H1 (cell line): ENCODE measurements around the gene LLGL1. TPM values are rescaled to one million over a fixed set of nuclear protein-coding genes. Genes with fewer than 3 reads are reported as not detected.

Experiments used
- CTCF ChIA-PET: fragments of 300-600 bp; sonication (Branson Sonifier 250); formaldehyde crosslinking; loops from one replicate; lab custom pipeline; 2021; ENCODE audit not compliant: partially characterized antibody; lab: Charles Lee
- POLR2A ChIA-PET: fragments of 300-600 bp; sonication (Branson Sonifier 250); formaldehyde crosslinking; loops from one replicate; lab custom pipeline; 2021; ENCODE audit warnings: inconsistent platforms; ENCODE audit not compliant: partially characterized antibody; lab: Charles Lee
- DNase-seq, 2 experiments: peaks; one replicate each; pipeline versions ENCODE4 v3.0.0 to v3.0.0-alpha.2; 2010 to 2022; ENCODE audit warnings: low spot score in 2 of 2, low read depth in 1 of 2, mixed read lengths in 1 of 2
- FAIRE-seq: peaks from 2 replicates; lab custom pipeline; 2011; peaks lifted over from hg19 to GRCh38; lab: Jason Lieb, UNC
- H2AFZ ChIP-seq: 2 replicates; pipeline ENCODE4 v1.8.1; 2012; ENCODE audit warnings: low read length, inconsistent platforms
- H2AK5ac ChIP-seq: 2 replicates; pipeline ENCODE4 v1.6.1; 2013; ENCODE audit warnings: low read depth, low read length
- H2BK120ac ChIP-seq: replicated peaks from 2 replicates; pipeline ENCODE3; 2013; ENCODE audit warnings: low read depth, low read length, inconsistent platforms
- H2BK12ac ChIP-seq: 2 replicates; pipeline ENCODE4 v1.6.1; 2013; ENCODE audit warnings: low read depth, low read length
- H2BK15ac ChIP-seq: 2 replicates; pipeline ENCODE4 v1.6.1; 2013; ENCODE audit warnings: low read length
- H2BK20ac ChIP-seq: 2 replicates; pipeline ENCODE4 v1.6.1; 2013; ENCODE audit warnings: low read length
- H2BK5ac ChIP-seq: 2 replicates; pipeline ENCODE4 v1.6.1; 2013; ENCODE audit warnings: low read depth, low read length
- H3K14ac ChIP-seq: 2 replicates; pipeline ENCODE4 v1.6.1; 2013; ENCODE audit warnings: inconsistent platforms; ENCODE audit not compliant: insufficient read length
- H3K18ac ChIP-seq: 2 replicates; pipeline ENCODE4 v1.6.1; 2013; ENCODE audit warnings: low read length; ENCODE audit errors: extremely low read depth
- H3K23ac ChIP-seq: 2 replicates; pipeline ENCODE4 v1.6.1; 2013; ENCODE audit warnings: inconsistent platforms; ENCODE audit not compliant: insufficient read length
- H3K23me2 ChIP-seq: 2 replicates; pipeline ENCODE4 v1.6.1; 2013; ENCODE audit warnings: low read depth, low read length
- H3K27ac ChIP-seq: 2 replicates; pipeline ENCODE4 v1.6.1; 2011; ENCODE audit warnings: low read depth, low read length, inconsistent platforms
- H3K27me3 ChIP-seq, 4 experiments: replicated peaks in 1 of 4; 1 replicate in 1 of 4; 2 replicates in 3 of 4; pipeline versions ENCODE4 v1.6.1 to v1.8.1; 2011 to 2013; ENCODE audit warnings: low read length in 3 of 4, mild to moderate bottlenecking in 3 of 4, inconsistent platforms in 2 of 4, mixed read lengths in 2 of 4, moderate library complexity in 1 of 4; ENCODE audit not compliant: control insufficient read depth in 3 of 4, insufficient read depth in 3 of 4; ENCODE audit errors: extremely low read depth in 1 of 4
- H3K36me3 ChIP-seq, 4 experiments: 2 replicates each; pipeline versions ENCODE4 v1.6.1 to v1.8.1; 2011 to 2013; ENCODE audit warnings: mild to moderate bottlenecking in 4 of 4, low read length in 3 of 4, moderate library complexity in 2 of 4, control low read depth in 1 of 4, inconsistent platforms in 1 of 4; ENCODE audit not compliant: insufficient read depth in 4 of 4, control insufficient read depth in 2 of 4
- H3K4ac ChIP-seq: replicated peaks from 2 replicates; pipeline ENCODE3; 2013; ENCODE audit warnings: low read length, low read depth, mixed read lengths, inconsistent platforms; ENCODE audit not compliant: insufficient read length
- H3K4me1 ChIP-seq, 4 experiments: replicated peaks in 1 of 4; 1 replicate in 1 of 4; 2 replicates in 3 of 4; pipeline versions ENCODE4 v1.6.1 to v1.8.1; 2011 to 2013; ENCODE audit warnings: low read length in 3 of 4, inconsistent platforms in 2 of 4, mixed read lengths in 1 of 4; ENCODE audit not compliant: insufficient read depth in 4 of 4, control insufficient read depth in 3 of 4
- H3K4me2 ChIP-seq, 2 experiments: 2 replicates each; pipeline versions ENCODE4 v1.6.1 to v1.8.1; 2011 to 2013; ENCODE audit warnings: low read depth in 2 of 2, low read length in 2 of 2, control low read depth in 1 of 2, inconsistent platforms in 1 of 2, mild to moderate bottlenecking in 1 of 2; ENCODE audit not compliant: insufficient read depth in 1 of 2
- H3K4me3 ChIP-seq, 4 experiments: fragments of 200-600, 300-600 bp in 1 of 4; sonication (generic), shearing (Covaris generic), sonication (Bioruptor Twin) in 1 of 4; 2 replicates each; pipeline versions ENCODE4 v1.5.1 to v1.8.1; 2011 to 2016; ENCODE audit warnings: low read length in 4 of 4, low read depth in 3 of 4, control low read depth in 2 of 4, inconsistent platforms in 2 of 4, mild to moderate bottlenecking in 2 of 4, mixed read lengths in 1 of 4, moderate library complexity in 1 of 4; ENCODE audit not compliant: insufficient read depth in 2 of 4; ENCODE audit errors: extremely low read depth in 1 of 4
- H3K56ac ChIP-seq: replicated peaks from 2 replicates; pipeline ENCODE3; 2013; ENCODE audit warnings: low read depth, mild to moderate bottlenecking, mixed read lengths, low read length, inconsistent platforms; ENCODE audit not compliant: insufficient read length
- H3K79me1 ChIP-seq: 2 replicates; pipeline ENCODE4 v1.6.1; 2013; ENCODE audit warnings: low read depth, low read length, control low read depth
- H3K79me2 ChIP-seq, 2 experiments: 2 replicates each; pipeline versions ENCODE4 v1.6.1 to v1.8.1; 2012 to 2013; ENCODE audit warnings: low read length in 2 of 2, mild to moderate bottlenecking in 2 of 2, inconsistent platforms in 1 of 2; ENCODE audit not compliant: insufficient read depth in 2 of 2, control insufficient read depth in 1 of 2
- H3K9ac ChIP-seq, 4 experiments: replicated peaks in 1 of 4; 1 replicate in 1 of 4; 2 replicates in 3 of 4; pipeline versions ENCODE4 v1.6.1 to v1.8.1; 2011 to 2013; ENCODE audit warnings: low read depth in 3 of 4, low read length in 3 of 4, control low read depth in 2 of 4, mild to moderate bottlenecking in 2 of 4, moderate library complexity in 2 of 4, inconsistent platforms in 1 of 4; ENCODE audit errors: extremely low read depth in 1 of 4
- H3K9me3 ChIP-seq, 2 experiments: 2 replicates each; pipeline versions ENCODE4 v1.6.1 to v1.8.1; 2012 to 2013; ENCODE audit warnings: mild to moderate bottlenecking in 2 of 2, moderate library complexity in 2 of 2, control low read depth in 1 of 2, inconsistent platforms in 1 of 2, low read depth in 1 of 2, low read length in 1 of 2, mixed read lengths in 1 of 2; ENCODE audit not compliant: insufficient read depth in 2 of 2
- H4K20me1 ChIP-seq, 2 experiments: replicated peaks in 1 of 2; 2 replicates each; pipeline versions ENCODE3 to v1.8.1; 2011 to 2013; ENCODE audit warnings: inconsistent platforms in 2 of 2, low read length in 2 of 2, mild to moderate bottlenecking in 1 of 2; ENCODE audit not compliant: insufficient read depth in 2 of 2, control insufficient read depth in 1 of 2
- H4K5ac ChIP-seq: 2 replicates; pipeline ENCODE4 v1.6.1; 2013; ENCODE audit warnings: low read length, low read depth, mixed read lengths, inconsistent platforms; ENCODE audit not compliant: insufficient read length
- H4K8ac ChIP-seq: 2 replicates; pipeline ENCODE4 v1.8.0; 2013; ENCODE audit warnings: mild to moderate bottlenecking, moderate library complexity, low read length, inconsistent platforms; ENCODE audit not compliant: insufficient read depth; ENCODE audit errors: extremely low read depth
- H4K91ac ChIP-seq: replicated peaks from 2 replicates; pipeline ENCODE3; 2013; ENCODE audit warnings: low read length, mixed read lengths, inconsistent platforms; ENCODE audit not compliant: insufficient read length
- BCL11A ChIP-seq, 2 experiments: IDR thresholded peaks; one replicate each; pipeline ENCODE4 v1.6.1; 2011; ENCODE audit warnings: low read depth in 2 of 2, low read length in 2 of 2, mild to moderate bottlenecking in 2 of 2
- CREB1 ChIP-seq: IDR thresholded peaks from 2 replicates; pipeline ENCODE4 v1.6.1; 2012; ENCODE audit warnings: inconsistent platforms
- E2F6 ChIP-seq: IDR thresholded peaks from 2 replicates; pipeline ENCODE4 v1.6.1; 2012; ENCODE audit warnings: inconsistent platforms
- KDM1A ChIP-seq: fragments of 200-600, 300-600 bp; sonication (generic); IDR thresholded peaks from 2 replicates; pipeline ENCODE4 v1.7.1; 2016; ENCODE audit warnings: mild to moderate bottlenecking, low read length, borderline replicate concordance
- NANOG ChIP-seq: IDR thresholded peaks from 2 replicates; pipeline ENCODE4 v1.6.1; 2011; ENCODE audit warnings: low read length, low read depth, mild to moderate bottlenecking, inconsistent platforms; ENCODE audit not compliant: insufficient read depth, poor library complexity, severe bottlenecking
- POLR2A ChIP-seq, 2 experiments: IDR thresholded peaks; 1 replicate in 1 of 2; 2 replicates in 1 of 2; pipeline ENCODE4 v1.6.1; 2011; ENCODE audit warnings: low read depth in 2 of 2, low read length in 2 of 2, mild to moderate bottlenecking in 2 of 2; ENCODE audit errors: control extremely low read depth in 1 of 2
- POLR2AphosphoS5 ChIP-seq: IDR thresholded peaks from 2 replicates; pipeline ENCODE4 v1.6.1; 2011; ENCODE audit warnings: low read depth, low read length
- RFX5 ChIP-seq: IDR thresholded peaks from 2 replicates; pipeline ENCODE4 v1.6.1; 2011; ENCODE audit warnings: low read depth, low read length, improper control_type of control experiment, borderline replicate concordance
- SAP30 ChIP-seq: fragments of 300-600 bp; sonication (generic); IDR thresholded peaks from 2 replicates; pipeline ENCODE4 v1.7.1; 2012; ENCODE audit warnings: low read length, moderate library complexity, mild to moderate bottlenecking, inconsistent platforms; ENCODE audit not compliant: insufficient read depth, insufficient replicate concordance
- TAF7 ChIP-seq: optimal IDR thresholded peaks from 2 replicates; pipeline ENCODE3; 2011; ENCODE audit warnings: low read depth, mild to moderate bottlenecking, inconsistent platforms, low read length, moderate library complexity, borderline replicate concordance
- TEAD4 ChIP-seq: IDR thresholded peaks from 2 replicates; pipeline ENCODE4 v1.6.1; 2012; ENCODE audit warnings: low read depth, low read length, inconsistent platforms, mixed read lengths
- WGBS, 2 experiments: shearing (Covaris generic) in 1 of 2; methylation state at CpG; one replicate each; pipeline versions ENCODE4 v1.1.6 to v1.1.7; 2013 to 2015; ENCODE audit warnings: low lambda C conversion rate in 2 of 2, mixed read lengths in 2 of 2, inconsistent platforms in 1 of 2, low coverage in 1 of 2, missing lambda C conversion rate in 1 of 2; ENCODE audit not compliant: insufficient replicate concordance in 2 of 2, insufficient coverage in 1 of 2, insufficient read length in 1 of 2; ENCODE audit errors: extremely low coverage in 1 of 2, missing lambda C conversion rate in 1 of 2; 5-methylcytosine and 5-hydroxymethylcytosine counted together
- polyA plus RNA-seq, 7 experiments: library from polyadenylated mRNA; depleted of rRNA in 3 of 7; stranded (reverse) in 5 of 7; unstranded in 2 of 7; fragments of >200 nt in 5 of 7; fragments of 200-250 nt in 2 of 7; gene quantifications; 1 replicate in 5 of 7; 2 replicates in 1 of 7; 4 replicates in 1 of 7; pipeline versions ENCODE4 v1.2.1 to v1.2.3, GENCODE V29; 2011 to 2013; ENCODE audit warnings: missing spikeins in 2 of 7, mixed read lengths in 2 of 7
- total RNA-seq: library from RNA; stranded (reverse); fragmentation: NEBNext Ultra II Directional; extraction: Animal tissue kit (Norgen Biotek cat#: 25700); gene quantifications from 2 replicates; pipeline ENCODE4 v1.2.1, GENCODE V29; 2021
- TF ChIP-seq, protein P1 (sequence below): IDR thresholded peaks from 2 replicates; pipeline ENCODE4 v1.6.1; 2011; ENCODE audit warnings: low read depth, mild to moderate bottlenecking, low read length; ENCODE audit not compliant: insufficient read depth
- TF ChIP-seq, protein P2 (sequence below): IDR thresholded peaks from 2 replicates; pipeline ENCODE4 v1.6.1; 2012; ENCODE audit warnings: inconsistent platforms

The LLGL1 gene
- total and polyA plus RNA-seq, 2 of the 8 experiments (the other 6 are each of a cell fraction or from before 2014, with no cell fraction given): 71.3 to 107 TPM

GRCh38 chr17:18229771-18230170 is 4.3 kb downstream of the LLGL1 start:
- Histone ChIP-seq H2BK20ac (no peak overlapping the region), H3K23ac (no peak overlapping the region), H2BK15ac (no peak overlapping the region), H3K9ac (no peak overlapping the region), H3K4me2 (no peak overlapping the region), H3K4me3 (no peak overlapping the region), H3K14ac (no peak overlapping the region), H2BK5ac (no peak overlapping the region), H3K9me3 (no peaks in the 10 kb centered on the region), H4K20me1 (peaks cover 17 to 31% of the 10 kb centered on the region in 2 experiments), H4K91ac (no peak overlapping the region), H2AFZ (no peak overlapping the region), H2BK12ac (no peak overlapping the region), H2AK5ac (no peak overlapping the region), H4K5ac (no peak overlapping the region), H2BK120ac (no peak overlapping the region), H3K56ac (no peak overlapping the region), H3K23me2 (peaks cover 10% of the 10 kb centered on the region), H3K18ac (no peak overlapping the region), H3K79me1 (peaks cover 50% of the 10 kb centered on the region), H3K79me2 (peaks cover 8 to 67% of the 10 kb centered on the region in 2 experiments), H3K4ac (no peak overlapping the region), H3K27ac (no peak overlapping the region), H3K4me1 (peaks cover 0 to 13% (median 6%) of the 10 kb centered on the region in 4 experiments; a peak in 5 of 7 replicates), H3K27me3 (no peaks in the 10 kb centered on the region), H3K36me3 (peaks cover 11 to 23% (median 12%) of the 10 kb centered on the region in 4 experiments; a peak in 6 of 8 replicates), H4K8ac (no peak overlapping the region)
- FAIRE-seq: no peak
- DNase-seq: no peak
- no peak for TF ChIP-seq CREB1
- no peak for TF ChIP-seq NANOG
- no peak for TF ChIP-seq RFX5
- TF ChIP-seq, protein P1, sequence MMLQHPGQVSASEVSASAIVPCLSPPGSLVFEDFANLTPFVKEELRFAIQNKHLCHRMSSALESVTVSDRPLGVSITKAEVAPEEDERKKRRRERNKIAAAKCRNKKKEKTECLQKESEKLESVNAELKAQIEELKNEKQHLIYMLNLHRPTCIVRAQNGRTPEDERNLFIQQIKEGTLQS: no peak
- TF ChIP-seq BCL11A (IDR thresholded peaks at IDR 0.05; ENCODE audit: low read depth in 2 of 2, low read length in 2 of 2): no peak
- no peak for TF ChIP-seq SAP30
- no peak for TF ChIP-seq KDM1A
- TF ChIP-seq POLR2AphosphoS5: no peak
- no peak for TF ChIP-seq TEAD4
- TF ChIP-seq TAF7: no peak
- no peak for TF ChIP-seq E2F6
- no peak for TF ChIP-seq POLR2A (IDR thresholded peaks at IDR 0.05; ENCODE audit: control extremely low read depth in 1 of 2, low read depth in 2 of 2, low read length in 2 of 2)
- TF ChIP-seq, protein P2, sequence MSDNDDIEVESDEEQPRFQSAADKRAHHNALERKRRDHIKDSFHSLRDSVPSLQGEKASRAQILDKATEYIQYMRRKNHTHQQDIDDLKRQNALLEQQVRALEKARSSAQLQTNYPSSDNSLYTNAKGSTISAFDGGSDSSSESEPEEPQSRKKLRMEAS: no peak
- POLR2A ChIA-PET: interaction anchor here (0.6 to 3.6 kb wide), 7 partner anchors 11 to 47 kb away, joined by 3 to 14 read pairs (median 8); partner anchors contain the start of genes ALKBH5, FLII and MIEF2
- CTCF ChIA-PET: interaction anchor here (0.5 to 8.4 kb wide), 5 partner anchors 14 to 780 kb away, joined by 3 to 76 read pairs (median 6); no protein-coding TSS in a partner anchor
- WGBS, 2 experiments: 96% methylated on average over 7 of the region's 7 CpGs; no CpG with 5 or more reads in 1 of the 2 experiments
